ENCODE data around the gene ZKSCAN5.

ZKSCAN5 gene

GRCh38 chr7:99504603-99505323 is at the start of gene ZKSCAN5:
TSS of gene ZKSCAN5 (plus strand) at chr7:99504662. CDS start at chr7:99506045, 1,383 bp downstream.
- peak; percentile 93 for DNase-seq (ENCODE audit: low read depth)

- DNase-seq (ENCODE audit: low read depth), result no peak
Observed at GRCh38 chr7:99455874-99456273, 48.6 kb upstream of the ZKSCAN5 start.

- no peak for DNase-seq (ENCODE audit: low read depth)
Observed at GRCh38 chr7:99456288-99456687, 48.2 kb upstream of the ZKSCAN5 start.

GRCh38 chr7:99457050-99457649 is 47.3 kb upstream of the ZKSCAN5 start:
- no peak for DNase-seq (ENCODE audit: low read depth)

- no peak for DNase-seq (ENCODE audit: low read depth)
Observed at GRCh38 chr7:99457650-99458493, 46.6 kb upstream of the ZKSCAN5 start.

GRCh38 chr7:99459087-99459486 is 45.4 kb upstream of the ZKSCAN5 start:
- no peak for DNase-seq (ENCODE audit: low read depth)

- no peak for DNase-seq (ENCODE audit: low read depth)
Observed at GRCh38 chr7:99460651-99461050, 43.8 kb upstream of the ZKSCAN5 start.

- DNase-seq (ENCODE audit: low read depth), result no peak
Observed at GRCh38 chr7:99461221-99461620, 43.2 kb upstream of the ZKSCAN5 start.

- DNase-seq (ENCODE audit: low read depth), result no peak
Observed at GRCh38 chr7:99465421-99465768, 39.1 kb upstream of the ZKSCAN5 start.

- DNase-seq (ENCODE audit: low read depth), result no peak
Observed at GRCh38 chr7:99468336-99468918, 36.0 kb upstream of the ZKSCAN5 start.

GRCh38 chr7:99469381-99470065 is 34.9 kb upstream of the ZKSCAN5 start:
- no peak for DNase-seq (ENCODE audit: low read depth)

- peak; percentile 90 for DNase-seq (ENCODE audit: low read depth)
Observed at GRCh38 chr7:99472561-99473314, 31.7 kb upstream of the ZKSCAN5 start, which contains the start of gene ZNF789. TSS of gene ZNF789 (plus strand) at chr7:99472890. CDS start at chr7:99476457, 3,567 bp downstream.

- DNase-seq (ENCODE audit: low read depth), result peak; percentile 43
Observed at GRCh38 chr7:99473315-99473596, 31.2 kb upstream of the ZKSCAN5 start.

GRCh38 chr7:99476107-99476506 is 28.4 kb upstream of the ZKSCAN5 start:
- no peak for DNase-seq (ENCODE audit: low read depth)

GRCh38 chr7:99478464-99479440 is 25.7 kb upstream of the ZKSCAN5 start:
- DNase-seq (ENCODE audit: low read depth), result no peak

GRCh38 chr7:99485094-99485493 is 19.4 kb upstream of the ZKSCAN5 start:
- no peak for DNase-seq (ENCODE audit: low read depth)

GRCh38 chr7:99489235-99489634 is 15.2 kb upstream of the ZKSCAN5 start:
- no peak for DNase-seq (ENCODE audit: low read depth)

- DNase-seq (ENCODE audit: low read depth), result no peak
Observed at GRCh38 chr7:99490878-99491277, 13.6 kb upstream of the ZKSCAN5 start.

- DNase-seq (ENCODE audit: low read depth), result no peak
Observed at GRCh38 chr7:99493823-99494222, 10.6 kb upstream of the ZKSCAN5 start.

Measured in GM04504 (cell line).